ENCODE measurements around the gene TMEM182.

Gene TMEM182

DNA sequence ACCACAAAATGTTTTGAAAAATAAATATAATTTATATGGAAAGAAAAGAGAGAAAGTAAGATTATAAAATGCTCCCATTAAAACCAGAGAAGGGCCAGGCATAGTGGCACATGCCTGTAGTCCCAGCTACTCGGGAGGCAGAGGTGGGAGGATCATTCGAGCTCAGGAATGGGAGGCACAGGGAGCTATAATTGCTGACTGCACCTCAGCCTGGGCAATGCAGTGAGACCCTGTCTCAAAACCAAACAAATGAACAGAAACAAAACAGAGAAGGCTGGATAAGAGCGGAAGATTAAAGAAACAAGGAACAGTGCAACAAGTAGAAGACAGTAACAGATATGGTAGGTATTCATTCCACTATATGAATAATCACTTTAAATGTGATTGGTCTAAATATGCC, 18.6 kb upstream of the TMEM182 start:
- H3K9me3 Mint-ChIP-seq, result peaks cover 21% of the 10 kb centered on the region
- no peaks in the 10 kb centered on the region for H3K27me3 Mint-ChIP-seq (ENCODE audit: low read depth)
- TF ChIP-seq CTCF (IDR thresholded peaks at IDR 0.05; ENCODE audit: unreplicated experiment in 3 of 3), result no peak
- H3K36me3 Mint-ChIP-seq (ENCODE audit: low read depth), result peaks cover 11% of the 10 kb centered on the region
- H3K4me1 Mint-ChIP-seq, result no peaks in the 10 kb centered on the region
- no peak overlapping the region for H3K27ac Mint-ChIP-seq
- no peak overlapping the region for H3K4me3 Mint-ChIP-seq

GRCh38 chr2:102748107-102748506, 13.7 kb upstream of the TMEM182 start:
- no peak overlapping the region for H3K27ac Mint-ChIP-seq
- peaks cover 11% of the 10 kb centered on the region for H3K36me3 Mint-ChIP-seq (ENCODE audit: low read depth)
- no peak overlapping the region for H3K4me3 Mint-ChIP-seq
- peaks cover 11% of the 10 kb centered on the region for H3K9me3 Mint-ChIP-seq
- no peaks in the 10 kb centered on the region for H3K4me1 Mint-ChIP-seq
- TF ChIP-seq CTCF (IDR thresholded peaks at IDR 0.05; ENCODE audit: unreplicated experiment in 3 of 3), result no peak
- H3K27me3 Mint-ChIP-seq (ENCODE audit: low read depth), result no peaks in the 10 kb centered on the region

DNA sequence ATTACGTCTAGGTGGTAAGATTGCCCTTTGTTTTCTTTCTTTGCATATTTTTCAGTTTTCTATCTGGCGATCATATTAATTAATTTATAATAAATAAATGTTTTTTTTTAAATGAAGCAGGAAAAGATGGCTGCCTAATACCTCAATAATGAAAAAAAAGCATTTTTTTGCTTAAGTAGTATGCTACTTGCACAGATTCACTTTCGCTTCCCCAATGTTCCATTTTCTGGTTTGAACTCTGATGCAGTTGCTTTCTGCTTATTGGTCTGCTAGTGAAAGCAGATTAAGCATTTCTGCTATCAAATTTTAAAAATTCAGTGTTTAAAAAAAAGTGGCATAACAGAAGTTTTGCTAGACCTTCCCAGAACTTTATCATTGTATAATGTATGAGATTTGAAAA, 11.9 kb upstream of the TMEM182 start:
- Mint-ChIP-seq H3K27ac (no peak overlapping the region), H3K4me1 (peaks cover 3% of the 10 kb centered on the region), H3K4me3 (no peak overlapping the region), H3K36me3 (ENCODE audit: low read depth) (peaks cover 7% of the 10 kb centered on the region), H3K27me3 (ENCODE audit: low read depth) (no peaks in the 10 kb centered on the region), H3K9me3 (peaks cover 5% of the 10 kb centered on the region)
- no peak for TF ChIP-seq CTCF (IDR thresholded peaks at IDR 0.05; ENCODE audit: unreplicated experiment in 3 of 3)

GRCh38 chr2:102753563-102754159, 8.2 kb upstream of the TMEM182 start:
- H3K9me3 Mint-ChIP-seq, result no peaks in the 10 kb centered on the region
- no peak overlapping the region for H3K27ac Mint-ChIP-seq
- H3K4me3 Mint-ChIP-seq, result no peak overlapping the region
- TF ChIP-seq CTCF (IDR thresholded peaks at IDR 0.05; ENCODE audit: unreplicated experiment in 3 of 3), result peak; percentile 77 to 84 (median 82)
- peaks cover 4% of the 10 kb centered on the region for H3K36me3 Mint-ChIP-seq (ENCODE audit: low read depth)
- peaks cover 22% of the 10 kb centered on the region for H3K4me1 Mint-ChIP-seq
- H3K27me3 Mint-ChIP-seq (ENCODE audit: low read depth), result no peaks in the 10 kb centered on the region

DNA sequence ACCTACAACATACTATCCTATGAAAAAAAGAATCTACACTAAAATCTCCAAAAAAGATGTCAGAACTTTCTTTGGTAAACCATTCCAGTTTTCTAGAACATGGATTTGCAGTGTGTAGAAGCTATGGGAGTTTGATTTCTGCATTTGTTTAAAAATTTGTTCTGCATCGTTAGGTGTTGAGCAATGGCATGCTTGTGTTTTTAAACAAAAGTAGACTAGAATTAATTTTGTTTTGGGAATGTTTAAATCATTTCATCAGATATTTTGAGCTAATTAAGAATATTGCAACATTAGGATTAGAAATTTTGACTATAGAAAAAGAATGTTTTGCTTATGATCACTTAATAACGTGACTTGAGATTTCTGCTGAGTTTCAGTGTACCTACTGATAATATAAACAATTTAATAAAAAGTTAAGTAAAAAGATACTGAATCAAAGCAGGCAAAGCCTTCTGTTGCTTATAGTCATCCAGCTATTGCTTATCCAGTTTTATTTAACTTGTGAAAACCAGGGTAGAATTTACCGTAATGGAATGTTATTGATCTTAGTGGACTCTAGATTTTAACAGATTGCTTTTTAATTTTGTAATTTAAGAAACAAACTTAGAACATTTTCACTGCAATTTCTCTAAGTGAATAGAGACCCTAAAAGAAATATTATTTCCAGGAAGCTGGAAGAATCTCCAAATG, 7.2 kb upstream of the TMEM182 start:
- Mint-ChIP-seq H3K4me3 (no peak overlapping the region), H3K36me3 (ENCODE audit: low read depth) (peaks cover 4% of the 10 kb centered on the region), H3K9me3 (no peaks in the 10 kb centered on the region), H3K4me1 (peaks cover 27% of the 10 kb centered on the region), H3K27ac (no peak overlapping the region), H3K27me3 (ENCODE audit: low read depth) (no peaks in the 10 kb centered on the region)
- no peak for TF ChIP-seq CTCF (IDR thresholded peaks at IDR 0.05; ENCODE audit: unreplicated experiment in 3 of 3)

DNA sequence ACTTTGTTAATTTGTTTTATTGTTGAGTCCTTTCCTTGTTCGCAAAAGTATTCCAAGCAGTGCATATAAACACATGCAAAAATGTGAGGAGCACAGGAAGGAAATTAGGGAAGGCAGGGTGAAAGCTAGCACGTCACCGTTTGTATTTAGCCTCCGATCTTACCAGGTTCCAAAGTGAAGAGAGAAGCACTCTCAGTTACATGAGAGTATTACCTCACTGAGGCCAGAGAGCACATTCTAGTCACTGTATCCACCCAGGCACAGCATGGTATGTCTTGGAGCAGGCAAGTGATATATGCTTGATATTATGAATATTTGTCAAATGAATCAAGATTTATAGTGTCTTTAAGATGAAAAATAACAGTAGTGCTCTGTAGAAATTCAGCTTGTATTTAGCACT, 6.5 kb upstream of the TMEM182 start:
- Mint-ChIP-seq H3K27me3 (ENCODE audit: low read depth) (no peaks in the 10 kb centered on the region), H3K4me3 (no peak overlapping the region), H3K4me1 (peaks cover 34% of the 10 kb centered on the region), H3K9me3 (no peaks in the 10 kb centered on the region), H3K27ac (no peak overlapping the region), H3K36me3 (ENCODE audit: low read depth) (peaks cover 4% of the 10 kb centered on the region)
- TF ChIP-seq CTCF (IDR thresholded peaks at IDR 0.05; ENCODE audit: unreplicated experiment in 3 of 3), result no peak
